ENCODE measurements around the gene SHPK. TPM values are rescaled to one million over a fixed set of nuclear protein-coding genes. Genes with fewer than 3 reads are reported as not detected.
A peak's percentile ranks its signal among the peaks of the same experiment; 100 is the strongest.

SHPK gene
- total and polyA plus RNA-seq, 9 of the 15 experiments (the other 6 are each of a cell fraction or from before 2014, with no cell fraction given), result 2.5 to 16.3 (median 11.8) TPM

GRCh38 chr17:3603870-3604259 lies 32.2 kb downstream of the SHPK start:
- H3K9me1 ChIP-seq (ENCODE audit: control insufficient read depth, insufficient read depth, low read length), result no peaks in the 10 kb centered on the region
- no peaks in the 10 kb centered on the region for H4K20me1 ChIP-seq (replicated peaks; ENCODE audit: control insufficient read depth, insufficient read depth, low read length)
- DNase-seq (ENCODE audit: extremely low read depth in 1 of 4, low spot score in 3 of 4), result no peak
- in situ Hi-C loops (cut with MboI), result no loop called here
- 66% methylated on average over 4 of the region's 4 CpGs for WGBS (ENCODE audit: insufficient coverage, low coverage, missing lambda C conversion rate)
- H3K9ac ChIP-seq (ENCODE audit: insufficient read depth in 1 of 2, low read depth in 2 of 2, low read length in 2 of 2), result peak overlapping the region in 1 of 2 experiments; percentile 58; a peak in 1 of 4 replicates
- no peak for ATAC-seq
- H3K4me2 ChIP-seq (ENCODE audit: insufficient read depth, low read length), result no peak overlapping the region
- BruUV-seq (replicated peaks), result no TSS peak
- peaks cover 0 to 4% of the 10 kb centered on the region in 2 experiments; a peak in 2 of 5 replicates for H3K4me1 ChIP-seq (replicated peaks in 1 of 2; ENCODE audit: control insufficient read depth in 2 of 2, insufficient read depth in 2 of 2, low read length in 2 of 2)
- H2AFZ ChIP-seq (ENCODE audit: low read depth, low read length), result no peak overlapping the region
- H3K27me3 ChIP-seq (ENCODE audit: control insufficient read depth in 2 of 2, insufficient read depth in 2 of 2, low read length in 2 of 2), result no peaks in the 10 kb centered on the region
- CTCF ChIA-PET (ENCODE audit: low intra/inter-chr PET ratio), result no interaction called here
- intact Hi-C loops (cut with micrococcal nuclease), result loop anchor here (5.0 to 10.0 kb wide), 2 partner anchors 33 to 91 kb away; partner anchors contain the start of genes CTNS, P2RX5 and SHPK
- POLR2A ChIA-PET, result interaction anchor here (0.5 kb wide), 1 partner anchor 22 kb away, joined by 4 read pairs; no protein-coding TSS in a partner anchor
- peaks cover 2% of the 10 kb centered on the region; the same call in 1 of the 3 replicates for H3K36me3 ChIP-seq (ENCODE audit: control insufficient read depth, insufficient read depth, low read length)
- H3K79me2 ChIP-seq (ENCODE audit: control insufficient read depth, insufficient read depth, low read length), result no peaks in the 10 kb centered on the region
- no peak for FAIRE-seq
- H3K27ac ChIP-seq (ENCODE audit: extremely low read depth, low read depth, low read length), result no peak overlapping the region
- H3K9me3 ChIP-seq (replicated peaks; ENCODE audit: control insufficient read depth, insufficient read depth, low read depth, low read length), result no peaks in the 10 kb centered on the region
- no peak overlapping the region for H3K4me3 ChIP-seq
- no peak for TF ChIP-seq ESRRB (CRISPR knock-in tag; IDR thresholded peaks at IDR 0.05; ENCODE audit: borderline replicate concordance)
- TF ChIP-seq ZC3H4 (CRISPR knock-in tag; IDR thresholded peaks at IDR 0.05; ENCODE audit: borderline replicate concordance), result no peak
- TF ChIP-seq TGIF2 (CRISPR knock-in tag; IDR thresholded peaks at IDR 0.05), result no peak
- no peak for TF ChIP-seq OTX1 (CRISPR knock-in tag; IDR thresholded peaks at IDR 0.05)
- no peak for TF ChIP-seq ZHX1 (conservative IDR thresholded peaks at IDR 0.05; ENCODE audit: low read length)
- no peak for TF ChIP-seq ZFP91 (CRISPR knock-in tag; IDR thresholded peaks at IDR 0.05)
- TF ChIP-seq MAX (CRISPR knock-in tag; IDR thresholded peaks at IDR 0.05), result no peak
- TF ChIP-seq ARNT (IDR thresholded peaks at IDR 0.05), result no peak
- no peak for TF ChIP-seq CXXC5 (CRISPR knock-in tag; IDR thresholded peaks at IDR 0.05)
- TF ChIP-seq MCM2 (IDR thresholded peaks at IDR 0.05; ENCODE audit: low read depth), result no peak
- TF ChIP-seq ZNF143 (CRISPR knock-in tag; IDR thresholded peaks at IDR 0.05), result no peak
- TF ChIP-seq ZFX (CRISPR knock-in tag; IDR thresholded peaks at IDR 0.05), result no peak
- no peak for TF ChIP-seq ZZZ3 (IDR thresholded peaks at IDR 0.05)
- no peak for TF ChIP-seq RBM15 (IDR thresholded peaks at IDR 0.05; ENCODE audit: insufficient read depth, low read length)
- TF ChIP-seq SMC3 (conservative IDR thresholded peaks at IDR 0.05; ENCODE audit: insufficient read depth, low read depth, low read length), result no peak
- no peak for TF ChIP-seq ZBTB7A (IDR thresholded peaks at IDR 0.05; ENCODE audit: borderline replicate concordance, control insufficient read depth, low read depth, low read length)
- no peak for TF ChIP-seq IRF9 (tag; IDR thresholded peaks at IDR 0.05)

Data from K562 (cell line).